ENCODE measurements around the gene ATP8A2.

ATP8A2 gene

DNA sequence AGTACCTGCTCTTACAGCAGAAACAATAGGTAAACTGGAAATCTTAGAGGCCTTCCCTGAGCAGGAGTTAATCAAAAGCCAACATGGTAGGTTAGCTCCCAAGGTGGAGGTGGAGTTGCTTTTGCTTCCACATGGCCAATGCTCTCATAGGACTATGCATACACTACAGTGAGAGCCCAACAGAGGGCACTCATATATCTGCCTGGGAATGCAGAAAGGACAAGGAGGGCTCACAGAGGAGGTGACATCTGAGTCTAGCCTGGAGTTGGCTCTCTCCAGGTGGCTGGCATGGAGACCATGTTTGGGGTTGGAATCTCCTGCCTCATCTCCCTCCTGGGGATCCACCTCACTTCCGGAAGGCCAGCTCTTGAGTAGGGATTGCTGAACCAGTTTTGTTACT, 34.6 kb downstream of the ATP8A2 start:
- TF ChIP-seq POLR2A (IDR thresholded peaks at IDR 0.05; ENCODE audit: low read length) (no peak), GATA1 (IDR thresholded peaks at IDR 0.05; ENCODE audit: low read depth, low read length) (no peak)
- DNase-seq, result peak; percentile 39 to 44

DNA sequence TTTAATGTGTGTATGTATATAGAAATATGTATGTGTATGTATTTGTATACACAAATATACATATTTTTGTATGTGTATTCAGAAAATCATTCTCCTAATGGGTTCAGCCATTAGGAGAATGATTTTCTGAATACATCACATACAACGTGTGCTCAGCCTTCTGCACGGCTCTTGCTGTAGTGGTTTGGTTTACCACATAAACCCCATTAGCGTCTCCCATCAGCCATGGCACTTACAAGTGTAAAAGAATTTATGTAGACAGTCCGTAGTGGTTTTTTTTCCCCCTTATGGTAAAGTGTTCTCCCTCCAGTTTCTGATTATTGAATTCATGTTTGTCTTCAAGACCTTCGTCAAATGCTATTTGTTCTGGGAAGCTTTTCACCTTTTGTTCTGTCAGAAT, 38.2 kb downstream of the ATP8A2 start:
- DNase-seq, result no peak
- TF ChIP-seq GATA1 (IDR thresholded peaks at IDR 0.05; ENCODE audit: low read depth, low read length) (no peak), POLR2A (IDR thresholded peaks at IDR 0.05; ENCODE audit: low read length) (no peak)

DNA sequence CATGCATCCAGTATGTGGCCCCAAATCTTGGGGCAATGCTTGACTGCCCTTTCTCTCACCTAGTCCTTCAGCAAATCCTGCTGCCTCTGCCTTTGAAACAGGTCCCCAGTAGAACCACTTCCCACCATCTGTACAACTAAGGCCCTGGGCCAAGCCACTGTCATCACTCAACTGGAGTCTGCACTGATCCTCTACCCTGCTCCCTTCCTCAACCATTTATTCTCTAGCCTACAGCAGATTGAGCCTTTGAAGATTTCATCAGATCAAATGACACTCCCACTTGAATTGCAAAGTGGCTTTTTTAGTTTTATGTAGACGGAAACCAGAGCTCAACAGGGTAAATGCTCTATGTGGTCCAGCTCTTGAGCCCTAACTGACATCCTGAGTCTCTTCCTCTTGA, 43.5 kb downstream of the ATP8A2 start:
- DNase-seq, result no peak
- TF ChIP-seq GATA1 (IDR thresholded peaks at IDR 0.05; ENCODE audit: low read depth, low read length) (no peak), POLR2A (IDR thresholded peaks at IDR 0.05; ENCODE audit: low read length) (no peak)

DNA sequence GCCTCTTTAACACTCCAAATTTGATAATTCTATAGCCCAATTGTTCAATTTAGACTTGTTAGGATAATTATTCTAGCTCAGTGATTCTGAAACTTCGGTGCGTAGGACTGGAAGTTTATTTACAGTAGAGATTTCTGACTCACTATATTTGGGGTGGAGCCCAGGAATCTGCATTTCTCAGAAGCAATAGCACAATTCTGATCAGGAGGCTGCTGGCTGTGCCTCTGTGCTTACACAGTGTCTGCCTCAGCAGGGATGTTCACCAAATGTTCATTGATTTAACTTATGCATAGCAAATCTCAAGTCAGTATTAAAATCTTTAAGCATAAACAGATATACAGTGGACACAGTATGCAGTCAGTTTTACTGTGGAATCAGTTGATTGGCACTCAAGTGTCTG, 45.8 kb downstream of the ATP8A2 start:
- no peak for DNase-seq
- TF ChIP-seq GATA1 (IDR thresholded peaks at IDR 0.05; ENCODE audit: low read depth, low read length) (no peak), POLR2A (IDR thresholded peaks at IDR 0.05; ENCODE audit: low read length) (no peak)

DNA sequence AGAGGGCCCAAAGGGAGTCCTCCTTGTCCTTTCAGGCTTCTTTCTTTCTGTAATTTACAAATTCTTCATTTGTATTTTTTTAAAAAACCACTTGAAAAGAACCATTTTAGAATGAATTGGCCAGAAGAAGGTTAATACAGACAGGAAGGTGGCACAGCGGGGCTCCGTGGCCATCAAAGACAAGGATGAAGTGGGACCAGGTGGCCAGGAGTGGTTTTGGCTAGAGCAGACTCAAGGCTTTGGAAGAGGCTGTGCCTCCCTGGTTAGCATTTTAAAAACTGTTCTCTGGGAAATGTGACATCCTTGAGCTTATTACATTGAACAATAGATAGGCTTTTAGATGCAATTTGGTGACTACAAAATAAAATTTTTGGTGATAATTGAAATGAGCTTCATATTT, 48.4 kb downstream of the ATP8A2 start:
- TF ChIP-seq GATA1 (IDR thresholded peaks at IDR 0.05; ENCODE audit: low read depth, low read length), result no peak
- no peak for TF ChIP-seq POLR2A (IDR thresholded peaks at IDR 0.05; ENCODE audit: low read length)
- no peak for DNase-seq

DNA sequence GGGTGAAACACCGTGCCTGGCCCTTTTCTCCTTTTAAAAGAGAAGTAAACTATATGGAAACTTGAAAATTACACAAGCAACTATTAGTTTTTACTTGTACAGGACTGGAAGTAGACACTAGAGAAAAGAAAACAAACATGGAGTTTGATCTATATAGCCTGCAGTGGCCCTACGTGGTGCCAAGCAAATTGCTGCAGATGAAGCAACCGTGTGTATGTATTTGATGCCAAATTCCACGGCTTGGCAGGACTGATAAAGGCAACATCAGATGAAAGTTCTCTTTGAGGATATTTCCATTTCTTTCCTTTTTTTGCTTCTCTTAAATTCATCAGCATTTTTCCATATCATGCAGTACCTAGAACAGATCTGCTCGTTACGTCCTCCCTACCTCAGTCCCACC, 49.8 kb downstream of the ATP8A2 start:
- peak; percentile 65 to 67 for DNase-seq
- no peak for TF ChIP-seq GATA1 (IDR thresholded peaks at IDR 0.05; ENCODE audit: low read depth, low read length)
- TF ChIP-seq POLR2A (IDR thresholded peaks at IDR 0.05; ENCODE audit: low read length), result no peak

DNA sequence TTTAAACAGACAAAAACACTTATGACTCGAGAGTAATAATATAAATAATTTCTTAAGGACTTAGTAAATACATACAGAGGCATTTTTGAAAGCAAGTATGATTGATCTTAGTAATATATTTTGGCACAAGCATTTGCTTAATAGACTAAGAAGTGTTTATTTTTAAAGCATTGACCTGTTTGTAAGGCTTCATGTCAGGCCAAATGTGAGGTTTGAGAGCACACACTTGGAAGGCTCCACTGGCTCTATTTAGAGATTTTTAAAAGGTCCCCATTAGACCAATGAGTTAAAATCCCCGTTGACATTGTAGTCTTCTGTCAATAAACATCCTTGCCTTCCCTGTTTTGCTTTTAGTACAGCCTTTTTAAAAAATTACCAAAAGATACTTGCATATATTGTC, 50.4 kb downstream of the ATP8A2 start:
- TF ChIP-seq POLR2A (IDR thresholded peaks at IDR 0.05; ENCODE audit: low read length), result no peak
- no peak for TF ChIP-seq GATA1 (IDR thresholded peaks at IDR 0.05; ENCODE audit: low read depth, low read length)
- peak in 1 of 2 experiments; percentile 16 for DNase-seq

DNA sequence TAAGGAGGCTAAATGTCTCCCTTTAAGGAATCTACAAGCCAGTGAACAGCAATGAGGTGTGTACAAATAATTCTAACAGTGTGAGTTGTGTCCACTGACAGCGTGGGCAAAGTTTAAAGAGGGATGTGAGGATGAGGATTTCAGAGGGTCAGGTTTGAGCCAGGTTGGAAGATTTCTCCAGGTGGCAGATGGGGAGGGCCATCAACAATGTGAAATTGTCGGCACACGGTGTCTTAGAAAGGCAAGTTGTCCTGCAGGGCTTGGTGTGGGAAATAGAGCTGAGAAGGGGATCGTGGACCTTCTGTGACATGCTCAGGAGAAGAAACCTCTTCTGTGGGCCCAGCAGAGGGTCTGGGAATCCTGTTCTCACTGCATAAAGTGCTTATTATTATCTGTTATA, 52.1 kb downstream of the ATP8A2 start:
- DNase-seq, result no peak
- TF ChIP-seq POLR2A (IDR thresholded peaks at IDR 0.05; ENCODE audit: low read length) (no peak), GATA1 (IDR thresholded peaks at IDR 0.05; ENCODE audit: low read depth, low read length) (no peak)

DNA sequence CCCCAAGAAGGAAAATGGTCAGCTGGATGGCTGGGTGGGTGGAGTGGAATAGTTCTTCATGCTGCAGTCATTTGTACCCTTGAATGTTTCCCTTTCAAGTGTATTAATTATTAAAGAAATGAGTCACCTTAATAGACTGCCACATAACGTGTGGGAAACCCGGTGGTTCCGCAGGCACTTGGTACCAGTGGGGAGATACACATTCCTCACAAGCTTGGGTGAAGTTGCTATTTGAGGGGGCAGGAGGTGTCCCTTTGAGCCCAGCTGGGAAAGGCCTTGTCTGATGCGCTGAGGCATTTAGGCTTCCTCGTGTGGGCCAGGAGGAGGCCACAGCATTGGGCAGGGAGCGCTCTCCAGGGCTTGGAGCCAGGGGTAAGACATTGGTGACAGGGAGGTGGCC, 57.7 kb downstream of the ATP8A2 start:
- DNase-seq, result no peak
- no peak for TF ChIP-seq GATA1 (IDR thresholded peaks at IDR 0.05; ENCODE audit: low read depth, low read length)
- no peak for TF ChIP-seq POLR2A (IDR thresholded peaks at IDR 0.05; ENCODE audit: low read length)

DNA sequence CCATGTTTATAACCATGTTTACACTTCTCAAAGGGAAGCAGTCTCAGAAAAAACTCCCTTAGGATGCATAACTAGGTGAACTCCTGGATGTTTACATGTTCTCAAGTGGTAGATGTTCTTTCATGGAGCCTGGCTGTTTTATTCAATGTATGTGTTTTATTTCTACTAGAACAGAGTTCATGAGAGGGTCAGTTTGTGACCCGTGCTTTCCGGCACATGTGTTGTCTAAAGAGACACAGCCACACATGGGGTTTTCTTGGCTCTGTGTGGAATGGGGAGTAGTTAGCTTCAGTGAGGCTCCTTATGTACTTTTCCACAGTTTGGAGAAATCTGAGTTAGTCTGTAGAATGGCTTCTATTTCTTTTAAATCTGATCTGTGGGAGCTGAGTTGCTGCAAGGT, 60.9 kb downstream of the ATP8A2 start:
- TF ChIP-seq POLR2A (IDR thresholded peaks at IDR 0.05; ENCODE audit: low read length), result no peak
- TF ChIP-seq GATA1 (IDR thresholded peaks at IDR 0.05; ENCODE audit: low read depth, low read length), result no peak
- no peak for DNase-seq

DNA sequence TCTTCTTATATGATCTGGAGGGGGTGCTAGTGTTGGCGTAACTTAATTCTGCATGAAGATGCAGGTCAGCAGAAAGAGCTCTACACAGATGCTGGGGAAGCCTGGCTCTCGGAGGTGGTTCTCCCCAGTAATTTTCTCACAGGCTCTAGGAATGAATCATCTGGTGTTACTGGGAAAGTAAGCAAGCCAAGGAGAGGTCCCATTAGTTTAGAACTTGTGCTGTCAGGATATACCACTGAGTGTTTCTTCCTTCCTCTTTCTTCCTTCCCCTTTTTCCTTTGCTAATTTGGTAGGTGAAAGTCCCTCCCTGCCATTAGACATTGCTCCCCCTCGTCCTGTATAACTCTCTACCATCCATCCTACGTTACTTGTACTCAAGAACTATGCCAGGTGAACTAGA, 68.3 kb downstream of the ATP8A2 start:
- no peak for TF ChIP-seq POLR2A (IDR thresholded peaks at IDR 0.05; ENCODE audit: low read length)
- no peak for TF ChIP-seq GATA1 (IDR thresholded peaks at IDR 0.05; ENCODE audit: low read depth, low read length)
- no peak for DNase-seq

DNA sequence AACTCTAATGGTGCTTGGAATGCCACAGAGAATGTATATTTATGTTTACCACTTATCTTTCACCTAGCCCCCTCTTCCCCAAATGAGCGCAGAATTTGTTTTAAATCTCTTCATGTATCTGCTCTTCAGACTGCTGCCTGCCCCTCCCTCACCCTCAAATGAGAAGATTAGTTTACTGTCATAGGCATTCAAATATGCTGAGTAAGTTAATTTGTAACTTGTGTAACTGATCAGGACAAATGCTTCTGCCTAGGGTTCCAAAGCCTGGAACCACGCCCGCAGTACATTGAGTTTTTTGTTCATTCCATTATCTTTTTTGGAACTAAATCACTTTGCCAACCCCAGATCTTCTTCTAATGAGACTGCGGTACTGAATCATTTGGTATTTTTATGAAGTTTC, 74.5 kb downstream of the ATP8A2 start:
- no peak for DNase-seq
- TF ChIP-seq GATA1 (IDR thresholded peaks at IDR 0.05; ENCODE audit: low read depth, low read length), result no peak
- no peak for TF ChIP-seq POLR2A (IDR thresholded peaks at IDR 0.05; ENCODE audit: low read length)

DNA sequence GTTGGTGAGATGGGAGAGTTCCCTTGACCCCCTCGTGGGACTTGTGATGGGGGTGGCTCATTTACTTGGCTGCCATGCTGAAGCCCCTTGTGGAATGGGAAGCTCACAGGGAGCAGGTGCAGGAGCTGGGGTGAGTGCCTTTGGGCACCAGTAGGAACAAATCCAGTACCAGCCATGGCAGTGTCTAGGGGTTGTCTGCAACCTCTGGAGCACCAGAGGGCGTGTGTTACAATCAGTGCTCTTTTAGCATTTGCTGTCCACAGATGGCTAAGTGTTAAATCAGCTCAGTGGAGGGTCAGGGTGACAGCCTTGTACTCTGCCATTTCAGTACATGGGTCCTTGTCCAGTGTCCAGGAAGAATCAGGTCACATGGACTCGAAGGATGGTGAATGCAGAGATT, 75.6 kb downstream of the ATP8A2 start:
- no peak for TF ChIP-seq POLR2A (IDR thresholded peaks at IDR 0.05; ENCODE audit: low read length)
- TF ChIP-seq GATA1 (IDR thresholded peaks at IDR 0.05; ENCODE audit: low read depth, low read length), result no peak
- DNase-seq, result no peak

DNA sequence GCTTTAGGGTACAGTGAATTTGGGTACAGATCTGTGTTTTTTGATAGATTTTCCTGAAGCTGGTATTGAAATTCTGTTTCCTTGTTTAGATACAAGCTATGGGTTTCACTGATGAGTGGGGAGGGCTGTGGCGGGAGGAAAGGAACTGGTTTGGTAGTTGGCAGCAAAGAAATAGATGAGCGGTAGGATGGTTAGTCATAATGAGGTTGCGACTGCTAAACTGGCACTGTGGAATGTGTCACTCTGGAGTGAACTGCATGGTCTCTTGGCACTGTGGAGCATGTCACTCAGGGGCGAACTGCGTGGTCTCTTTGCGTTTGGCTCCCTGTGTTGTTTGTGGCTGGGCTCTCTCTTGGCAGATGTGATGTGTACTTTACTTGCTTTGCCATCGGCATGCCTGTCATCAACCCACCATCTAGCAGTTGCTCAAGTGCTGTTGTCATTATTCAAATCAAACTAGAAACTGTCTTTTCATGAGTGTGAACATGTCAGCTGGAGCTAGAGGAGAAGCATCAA, 82.1 kb downstream of the ATP8A2 start:
- no peak for DNase-seq
- no peak for TF ChIP-seq POLR2A (IDR thresholded peaks at IDR 0.05; ENCODE audit: low read length)
- TF ChIP-seq GATA1 (IDR thresholded peaks at IDR 0.05; ENCODE audit: low read depth, low read length), result no peak

DNA sequence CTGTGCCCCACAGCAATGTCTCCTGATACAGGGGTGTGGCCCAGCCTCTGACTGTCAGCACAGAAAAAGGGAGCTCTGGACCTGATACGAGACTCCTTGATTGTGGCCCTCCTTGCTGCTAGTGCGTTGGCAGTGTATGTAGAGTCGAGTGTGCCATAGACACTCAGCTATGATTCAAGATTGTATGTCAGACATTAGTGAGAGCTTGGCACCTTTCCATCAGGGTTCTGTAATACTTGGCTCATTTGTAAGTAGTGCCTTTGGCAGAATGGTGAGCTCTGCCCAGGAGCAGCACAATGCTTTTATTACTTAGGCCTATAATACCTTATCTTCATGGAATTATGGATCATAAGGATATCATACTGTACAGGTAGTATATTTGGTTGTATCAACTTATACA, 83.4 kb downstream of the ATP8A2 start:
- no peak for DNase-seq
- TF ChIP-seq POLR2A (IDR thresholded peaks at IDR 0.05; ENCODE audit: low read length), result no peak
- TF ChIP-seq GATA1 (IDR thresholded peaks at IDR 0.05; ENCODE audit: low read depth, low read length), result no peak

DNA sequence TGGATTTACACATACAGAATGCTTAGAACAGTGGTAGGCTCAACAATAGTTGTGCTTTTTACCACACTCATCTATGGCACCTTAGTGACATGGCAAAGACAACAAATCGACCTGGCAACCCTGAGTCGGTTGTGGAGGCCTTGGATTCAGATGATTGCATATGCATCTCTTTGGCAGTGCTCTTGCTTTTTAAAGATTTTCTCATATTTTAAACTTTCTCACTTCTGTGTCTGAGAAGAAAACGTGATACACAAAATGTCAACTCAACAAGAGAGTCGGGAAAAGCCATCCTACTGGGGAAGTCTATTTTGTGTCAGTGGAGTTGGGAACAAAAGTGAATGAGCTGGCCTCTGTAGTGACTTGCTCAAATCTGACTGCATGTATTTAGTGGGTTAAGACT, 85.8 kb downstream of the ATP8A2 start:
- no peak for TF ChIP-seq POLR2A (IDR thresholded peaks at IDR 0.05; ENCODE audit: low read length)
- no peak for TF ChIP-seq GATA1 (IDR thresholded peaks at IDR 0.05; ENCODE audit: low read depth, low read length)
- no peak for DNase-seq
